Nephron progenitor cell (in vitro differentiated cells): ENCODE results near the gene SPAG16.

Experiments used
- DNase-seq: peaks from one replicate; pipeline ENCODE4 v3.0.0; 2021
- H3K27ac Mint-ChIP-seq: 2 replicates; pipeline ENCODE4 v1.8.0; 2021; ENCODE audit warnings: mild to moderate bottlenecking, moderate library complexity, mixed read lengths
- H3K27me3 Mint-ChIP-seq: 2 replicates; pipeline ENCODE4 v1.8.0; 2021; ENCODE audit warnings: mild to moderate bottlenecking, low read depth, mixed read lengths; ENCODE audit not compliant: poor library complexity
- H3K36me3 Mint-ChIP-seq: 2 replicates; pipeline ENCODE4 v1.8.0; 2021; ENCODE audit warnings: low read depth, mixed read lengths
- H3K4me1 Mint-ChIP-seq: 2 replicates; pipeline ENCODE4 v1.8.0; 2021; ENCODE audit warnings: mixed read lengths
- H3K4me3 Mint-ChIP-seq: 2 replicates; pipeline ENCODE4 v1.8.0; 2021; ENCODE audit warnings: mild to moderate bottlenecking, moderate library complexity, mixed read lengths
- H3K9me3 Mint-ChIP-seq: 2 replicates; pipeline ENCODE4 v1.8.0; 2021; ENCODE audit warnings: mild to moderate bottlenecking, moderate library complexity, mixed read lengths
- TF ChIP-seq, protein P1 (sequence below): fragments of 200-600 bp; sonication (generic); IDR thresholded peaks from 2 replicates; pipeline ENCODE4 v1.5.0; 2021; ENCODE audit warnings: antibody characterized with exemption

SPAG16 gene

DNA sequence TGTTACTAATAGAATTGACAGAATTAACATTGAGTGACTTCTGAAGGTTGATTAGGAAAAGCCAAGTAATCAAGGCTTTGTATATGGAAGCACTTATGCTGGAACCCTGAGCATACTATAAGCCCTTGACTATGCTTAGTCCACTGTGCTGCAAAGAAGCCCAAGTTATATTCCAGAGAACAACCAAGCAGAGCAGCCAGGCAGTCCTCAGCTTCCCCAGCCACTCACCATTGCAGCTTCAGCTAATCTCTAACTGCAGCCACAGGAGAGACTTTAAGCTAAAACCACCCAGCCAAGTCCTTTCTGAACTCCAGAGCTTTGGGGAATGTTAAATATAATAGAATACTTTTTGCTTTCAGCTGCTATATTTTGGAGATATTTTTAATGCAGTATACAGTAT is 962.2 kb downstream of the SPAG16 start:
- no peaks in the 10 kb centered on the region for H3K36me3 Mint-ChIP-seq
- no peaks in the 10 kb centered on the region for H3K9me3 Mint-ChIP-seq
- peaks cover 3% of the 10 kb centered on the region for H3K27me3 Mint-ChIP-seq
- H3K4me3 Mint-ChIP-seq = no peak overlapping the region
- H3K4me1 Mint-ChIP-seq = no peaks in the 10 kb centered on the region
- no peak for DNase-seq
- H3K27ac Mint-ChIP-seq = no peak overlapping the region
- TF ChIP-seq, protein P1, sequence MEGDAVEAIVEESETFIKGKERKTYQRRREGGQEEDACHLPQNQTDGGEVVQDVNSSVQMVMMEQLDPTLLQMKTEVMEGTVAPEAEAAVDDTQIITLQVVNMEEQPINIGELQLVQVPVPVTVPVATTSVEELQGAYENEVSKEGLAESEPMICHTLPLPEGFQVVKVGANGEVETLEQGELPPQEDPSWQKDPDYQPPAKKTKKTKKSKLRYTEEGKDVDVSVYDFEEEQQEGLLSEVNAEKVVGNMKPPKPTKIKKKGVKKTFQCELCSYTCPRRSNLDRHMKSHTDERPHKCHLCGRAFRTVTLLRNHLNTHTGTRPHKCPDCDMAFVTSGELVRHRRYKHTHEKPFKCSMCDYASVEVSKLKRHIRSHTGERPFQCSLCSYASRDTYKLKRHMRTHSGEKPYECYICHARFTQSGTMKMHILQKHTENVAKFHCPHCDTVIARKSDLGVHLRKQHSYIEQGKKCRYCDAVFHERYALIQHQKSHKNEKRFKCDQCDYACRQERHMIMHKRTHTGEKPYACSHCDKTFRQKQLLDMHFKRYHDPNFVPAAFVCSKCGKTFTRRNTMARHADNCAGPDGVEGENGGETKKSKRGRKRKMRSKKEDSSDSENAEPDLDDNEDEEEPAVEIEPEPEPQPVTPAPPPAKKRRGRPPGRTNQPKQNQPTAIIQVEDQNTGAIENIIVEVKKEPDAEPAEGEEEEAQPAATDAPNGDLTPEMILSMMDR = no peak

DNA sequence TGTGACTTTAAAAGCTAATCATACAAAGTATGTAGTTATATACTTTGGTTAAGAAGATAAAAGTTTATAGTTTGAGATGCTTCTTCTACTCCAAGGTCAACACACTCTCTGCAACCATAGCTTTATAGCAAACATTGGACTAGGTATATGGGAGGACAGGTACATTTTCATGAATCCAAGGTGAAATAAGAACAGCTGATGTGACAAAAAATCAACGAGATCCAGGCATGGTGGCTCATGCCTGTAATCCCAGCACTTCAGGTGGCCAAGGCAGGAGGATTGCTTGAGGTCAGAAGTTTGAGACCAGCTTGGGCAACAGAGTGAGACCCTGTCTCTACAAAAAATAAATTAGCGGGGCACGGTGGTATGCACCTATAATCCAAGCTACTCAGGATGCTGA is 963.3 kb downstream of the SPAG16 start:
- no peak for DNase-seq
- TF ChIP-seq, protein P1 = no peak
- Mint-ChIP-seq H3K4me3 (no peak overlapping the region), H3K36me3 (no peaks in the 10 kb centered on the region), H3K9me3 (no peaks in the 10 kb centered on the region), H3K27me3 (peaks cover 3% of the 10 kb centered on the region), H3K4me1 (no peaks in the 10 kb centered on the region), H3K27ac (no peak overlapping the region)

DNA sequence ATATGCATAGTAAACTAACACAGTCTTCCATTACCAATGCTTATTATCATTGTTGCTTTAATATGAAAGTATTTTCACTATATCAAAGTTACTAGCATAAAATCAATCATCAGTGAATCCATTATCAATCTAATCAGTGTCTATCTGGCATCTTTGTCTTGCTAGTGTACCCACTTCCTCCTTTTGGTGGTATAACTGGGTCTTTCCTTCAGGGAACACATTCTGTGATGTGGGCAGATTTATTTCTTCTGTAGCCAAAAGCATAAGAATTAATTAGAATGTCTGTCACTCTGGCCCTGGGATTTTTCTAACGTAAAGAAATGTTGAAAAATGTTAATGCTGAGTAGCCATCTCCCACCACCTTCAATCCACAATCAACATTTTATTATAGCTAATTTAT is 970.8 kb downstream of the SPAG16 start:
- H3K27me3 Mint-ChIP-seq = no peaks in the 10 kb centered on the region

DNA sequence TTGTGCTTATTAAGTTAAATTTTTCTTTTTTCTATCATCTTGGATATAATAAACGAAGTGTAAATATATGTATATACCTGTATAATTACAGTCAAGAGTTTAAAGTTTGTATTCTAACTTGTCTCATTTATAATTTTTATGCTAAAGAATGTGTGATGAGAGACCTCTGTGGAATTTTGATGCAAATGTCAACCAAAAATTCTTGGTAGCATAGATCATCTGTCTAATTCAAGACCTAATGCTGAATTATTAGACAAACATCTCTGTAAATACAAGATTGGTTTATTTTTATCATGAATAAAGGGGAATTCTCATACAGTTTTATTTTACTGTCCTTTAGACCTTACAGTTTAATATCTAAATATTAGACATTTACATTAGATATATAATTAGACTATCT is 977.4 kb downstream of the SPAG16 start:
- no peaks in the 10 kb centered on the region for H3K9me3 Mint-ChIP-seq
- no peak overlapping the region for H3K27ac Mint-ChIP-seq
- no peak overlapping the region for H3K4me3 Mint-ChIP-seq
- TF ChIP-seq, protein P1 = no peak
- no peaks in the 10 kb centered on the region for H3K27me3 Mint-ChIP-seq
- no peak for DNase-seq
- H3K36me3 Mint-ChIP-seq = no peaks in the 10 kb centered on the region
- H3K4me1 Mint-ChIP-seq = no peaks in the 10 kb centered on the region

More for the DNA sequence above, 970.8 kb downstream of the SPAG16 start:
- no peaks in the 10 kb centered on the region for H3K36me3 Mint-ChIP-seq
- no peak for DNase-seq
- TF ChIP-seq, protein P1 = no peak
- H3K4me3 Mint-ChIP-seq = no peak overlapping the region
- H3K9me3 Mint-ChIP-seq = no peaks in the 10 kb centered on the region
- H3K27ac Mint-ChIP-seq = no peak overlapping the region
- H3K4me1 Mint-ChIP-seq = no peaks in the 10 kb centered on the region

DNA sequence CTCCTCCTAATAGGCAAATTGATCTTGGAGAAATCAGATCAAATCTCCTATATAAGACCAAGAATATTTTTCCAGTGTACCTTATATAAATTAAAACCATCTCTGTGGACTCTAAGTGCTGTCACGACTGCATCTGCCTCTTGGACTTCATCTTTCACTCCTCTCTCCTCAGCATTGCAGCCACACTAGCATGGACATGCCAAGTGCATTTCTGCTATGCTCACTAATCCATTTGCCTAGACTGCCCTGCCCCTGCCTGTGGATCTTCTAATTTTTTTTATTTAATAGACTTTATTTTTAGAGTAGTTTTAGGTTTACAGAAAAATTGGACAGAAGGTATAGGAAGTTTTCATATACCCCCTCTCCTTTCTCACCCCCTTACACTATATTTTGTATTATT is 979.9 kb downstream of the SPAG16 start:
- Mint-ChIP-seq H3K36me3 (no peaks in the 10 kb centered on the region), H3K27ac (no peak overlapping the region), H3K27me3 (no peaks in the 10 kb centered on the region), H3K4me3 (no peak overlapping the region), H3K4me1 (no peaks in the 10 kb centered on the region), H3K9me3 (no peaks in the 10 kb centered on the region)
- DNase-seq = no peak
- TF ChIP-seq, protein P1 = no peak

DNA sequence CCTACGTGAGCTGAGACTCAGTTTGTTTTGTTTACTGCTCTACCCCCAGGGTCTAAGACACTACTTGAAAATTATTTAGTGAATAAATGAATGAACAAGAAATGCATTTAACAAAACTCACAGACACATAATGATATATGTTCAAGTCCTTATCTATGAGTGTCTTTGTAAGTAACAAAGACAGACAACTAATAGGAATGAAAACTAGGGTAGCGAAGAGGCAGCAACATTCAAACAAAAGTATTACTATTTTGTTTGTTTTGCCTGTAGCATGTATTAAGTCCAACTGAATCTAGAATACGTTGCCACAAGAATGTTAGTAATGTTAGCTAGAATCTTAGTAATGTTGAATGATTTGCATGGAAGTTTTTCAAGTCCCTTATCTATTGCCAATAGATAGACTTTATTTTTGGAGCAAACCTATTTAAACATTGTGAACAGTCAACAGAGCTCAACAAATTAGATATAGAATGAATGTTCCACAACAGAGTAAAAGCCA is 981.8 kb downstream of the SPAG16 start:
- Mint-ChIP-seq H3K9me3 (no peaks in the 10 kb centered on the region), H3K36me3 (no peaks in the 10 kb centered on the region), H3K27ac (no peak overlapping the region), H3K27me3 (no peaks in the 10 kb centered on the region), H3K4me3 (no peak overlapping the region), H3K4me1 (no peaks in the 10 kb centered on the region)
- no peak for DNase-seq
- TF ChIP-seq, protein P1 = no peak
